Subcutaneous adipose tissue (tissue), 4 donors: ENCODE data around the gene CD164L2. TPM values are rescaled to one million over a fixed set of nuclear protein-coding genes. Genes with fewer than 3 reads are reported as not detected.

Experiments
- CTCF ChIP-seq: fragments of 450-650 bp; IDR thresholded peaks from one replicate; pipeline ENCODE4 v1.5.1; 2016; ENCODE audit warnings: low read depth, mild to moderate bottlenecking, control low read depth, antibody characterized with exemption, moderate library complexity
- total RNA-seq, 4 donors: library from RNA; depleted of rRNA; stranded (reverse); fragments of >200 nt; gene quantifications; one replicate each; pipeline ENCODE4 v1.1.0, GENCODE V29; 2016

CD164L2 gene
- total RNA-seq, 4 donors from 2014 or later = not detected

- no peak for TF ChIP-seq CTCF
Observed at GRCh38 chr1:27342778-27343638, 40.1 kb downstream of the CD164L2 start.

- no peak for TF ChIP-seq CTCF
Observed at GRCh38 chr1:27342391-27342777, 40.7 kb downstream of the CD164L2 start.

GRCh38 chr1:27341525-27342252, 41.4 kb downstream of the CD164L2 start, which contains the start of gene SYTL1:
Gene SYTL1 (plus strand): TSS chr1:27342022. CDS start chr1:27345335, 3,313 bp downstream.
- no peak for TF ChIP-seq CTCF

GRCh38 chr1:27339213-27339612, 43.9 kb downstream of the CD164L2 start:
- no peak for TF ChIP-seq CTCF

- TF ChIP-seq CTCF = no peak
Observed at GRCh38 chr1:27338751-27339150, 44.4 kb downstream of the CD164L2 start.

- no peak for TF ChIP-seq CTCF
Observed at GRCh38 chr1:27336756-27337155, 46.4 kb downstream of the CD164L2 start.
